Endothelial cell (in vitro differentiated cells): ENCODE results near the gene LILRB5. TPM values are rescaled to one million over a fixed set of nuclear protein-coding genes. Genes with fewer than 3 reads are reported as not detected.

Experiments used
- DNase-seq: peaks from one replicate; pipeline ENCODE4 v3.0.0; 2021; ENCODE audit warnings: low spot score
- H3K27ac Mint-ChIP-seq: one replicate; pipeline ENCODE4 v1.8.0; 2021; ENCODE audit warnings: mixed read lengths, inconsistent platforms; ENCODE audit not compliant: unreplicated experiment
- H3K27me3 Mint-ChIP-seq: one replicate; pipeline ENCODE4 v1.8.0; 2021; ENCODE audit warnings: mild to moderate bottlenecking, moderate library complexity, mixed read lengths, inconsistent platforms; ENCODE audit not compliant: unreplicated experiment
- H3K36me3 Mint-ChIP-seq: one replicate; pipeline ENCODE4 v1.8.0; 2021; ENCODE audit warnings: mild to moderate bottlenecking, low read depth, mixed read lengths, inconsistent platforms; ENCODE audit not compliant: unreplicated experiment
- H3K4me1 Mint-ChIP-seq: one replicate; pipeline ENCODE4 v1.8.0; 2021; ENCODE audit warnings: mild to moderate bottlenecking, mixed read lengths, inconsistent platforms; ENCODE audit not compliant: unreplicated experiment
- H3K4me3 Mint-ChIP-seq: one replicate; pipeline ENCODE4 v1.8.0; 2021; ENCODE audit warnings: mild to moderate bottlenecking, mixed read lengths, inconsistent platforms; ENCODE audit not compliant: unreplicated experiment
- H3K9me3 Mint-ChIP-seq: one replicate; pipeline ENCODE4 v1.8.0; 2021; ENCODE audit warnings: mixed read lengths, inconsistent platforms; ENCODE audit not compliant: unreplicated experiment
- total RNA-seq: library from RNA; stranded (reverse); fragmentation: NEBNext Ultra II Directional; extraction: Animal tissue kit (Norgen Biotek cat#: 25700); gene quantifications from one replicate; pipeline ENCODE4 v1.2.1, GENCODE V29; 2021; ENCODE audit not compliant: unreplicated experiment
- TF ChIP-seq, protein P1 (sequence below): fragments of 200-600 bp; sonication (generic); IDR thresholded peaks from one replicate; pipeline ENCODE4 v1.5.0; 2021; ENCODE audit warnings: antibody characterized with exemption; ENCODE audit not compliant: unreplicated experiment

Gene LILRB5
- total RNA-seq, 1 donor from 2014 or later: not detected

DNA sequence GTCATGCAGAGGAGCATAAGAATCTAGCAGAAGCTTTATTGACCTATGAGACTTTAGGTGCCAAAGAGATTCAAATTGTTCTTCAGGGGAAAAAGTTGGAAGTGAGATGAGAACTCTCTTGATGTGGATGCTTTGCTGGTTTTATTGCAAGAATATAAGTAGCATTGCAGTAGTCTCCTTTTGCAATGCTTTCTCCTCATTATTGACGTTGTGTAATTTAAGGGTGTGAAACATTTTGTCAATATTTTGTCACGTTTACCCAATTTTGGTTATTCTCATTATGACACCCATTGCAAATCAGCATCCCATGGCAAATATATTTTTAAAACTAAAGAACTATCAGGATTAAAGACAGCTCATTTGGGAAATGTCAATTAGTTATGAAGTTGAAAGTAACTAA lies 11.9 kb upstream of the LILRB5 start:
- H3K4me3 Mint-ChIP-seq: no peak overlapping the region
- DNase-seq: no peak
- TF ChIP-seq, protein P1, sequence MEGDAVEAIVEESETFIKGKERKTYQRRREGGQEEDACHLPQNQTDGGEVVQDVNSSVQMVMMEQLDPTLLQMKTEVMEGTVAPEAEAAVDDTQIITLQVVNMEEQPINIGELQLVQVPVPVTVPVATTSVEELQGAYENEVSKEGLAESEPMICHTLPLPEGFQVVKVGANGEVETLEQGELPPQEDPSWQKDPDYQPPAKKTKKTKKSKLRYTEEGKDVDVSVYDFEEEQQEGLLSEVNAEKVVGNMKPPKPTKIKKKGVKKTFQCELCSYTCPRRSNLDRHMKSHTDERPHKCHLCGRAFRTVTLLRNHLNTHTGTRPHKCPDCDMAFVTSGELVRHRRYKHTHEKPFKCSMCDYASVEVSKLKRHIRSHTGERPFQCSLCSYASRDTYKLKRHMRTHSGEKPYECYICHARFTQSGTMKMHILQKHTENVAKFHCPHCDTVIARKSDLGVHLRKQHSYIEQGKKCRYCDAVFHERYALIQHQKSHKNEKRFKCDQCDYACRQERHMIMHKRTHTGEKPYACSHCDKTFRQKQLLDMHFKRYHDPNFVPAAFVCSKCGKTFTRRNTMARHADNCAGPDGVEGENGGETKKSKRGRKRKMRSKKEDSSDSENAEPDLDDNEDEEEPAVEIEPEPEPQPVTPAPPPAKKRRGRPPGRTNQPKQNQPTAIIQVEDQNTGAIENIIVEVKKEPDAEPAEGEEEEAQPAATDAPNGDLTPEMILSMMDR: no peak
- peaks cover 3% of the 10 kb centered on the region for H3K27me3 Mint-ChIP-seq
- no peaks in the 10 kb centered on the region for H3K9me3 Mint-ChIP-seq
- no peaks in the 10 kb centered on the region for H3K4me1 Mint-ChIP-seq
- no peaks in the 10 kb centered on the region for H3K36me3 Mint-ChIP-seq
- H3K27ac Mint-ChIP-seq: no peak overlapping the region

- no peaks in the 10 kb centered on the region for H3K9me3 Mint-ChIP-seq
- TF ChIP-seq, protein P1: peak; percentile 91
- no peak overlapping the region for H3K4me3 Mint-ChIP-seq
- H3K36me3 Mint-ChIP-seq: no peaks in the 10 kb centered on the region
- H3K27me3 Mint-ChIP-seq: peaks cover 3% of the 10 kb centered on the region
- H3K27ac Mint-ChIP-seq: no peak overlapping the region
- H3K4me1 Mint-ChIP-seq: no peaks in the 10 kb centered on the region
- peak; percentile 88 for DNase-seq
These were observed 9.1 kb upstream of the LILRB5 start for GRCh38 chr19:54266133-54266532.

DNA sequence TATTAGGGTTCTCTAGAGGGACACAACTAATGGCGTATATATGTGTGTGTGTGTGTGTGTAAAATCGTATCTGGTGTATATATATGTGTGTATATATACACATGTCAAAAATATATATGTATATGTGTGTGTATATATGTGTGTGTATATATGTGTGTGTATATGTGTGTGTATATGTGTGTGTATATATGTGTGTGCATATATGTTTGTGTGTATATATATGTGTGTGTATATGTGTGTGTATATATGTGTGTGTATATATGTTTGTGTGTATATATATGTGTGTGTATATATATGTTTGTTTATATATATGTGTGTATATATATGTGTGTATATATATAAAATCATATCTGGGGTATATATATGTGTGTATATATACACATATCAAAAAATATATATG lies 5.4 kb upstream of the LILRB5 start:
- no peak for DNase-seq
- TF ChIP-seq, protein P1: no peak

GRCh38 chr19:54262066-54262465 lies 5.0 kb upstream of the LILRB5 start:
- no peaks in the 10 kb centered on the region for H3K36me3 Mint-ChIP-seq
- TF ChIP-seq, protein P1: no peak
- H3K4me3 Mint-ChIP-seq: no peak overlapping the region
- H3K27me3 Mint-ChIP-seq: no peaks in the 10 kb centered on the region
- DNase-seq: no peak
- no peaks in the 10 kb centered on the region for H3K4me1 Mint-ChIP-seq
- H3K9me3 Mint-ChIP-seq: no peaks in the 10 kb centered on the region
- H3K27ac Mint-ChIP-seq: no peak overlapping the region

More for the DNA sequence above, 5.4 kb upstream of the LILRB5 start:
- Mint-ChIP-seq H3K27ac (no peak overlapping the region), H3K27me3 (no peaks in the 10 kb centered on the region), H3K4me1 (no peaks in the 10 kb centered on the region), H3K4me3 (no peak overlapping the region), H3K36me3 (no peaks in the 10 kb centered on the region), H3K9me3 (no peaks in the 10 kb centered on the region)

GRCh38 chr19:54256250-54257115 lies 590 bp downstream of the LILRB5 start:
- DNase-seq: no peak
- TF ChIP-seq, protein P1: no peak
- no peaks in the 10 kb centered on the region for H3K9me3 Mint-ChIP-seq
- H3K27me3 Mint-ChIP-seq: peaks cover 2% of the 10 kb centered on the region
- H3K4me3 Mint-ChIP-seq: no peak overlapping the region
- peaks cover 4% of the 10 kb centered on the region for H3K4me1 Mint-ChIP-seq
- H3K27ac Mint-ChIP-seq: no peak overlapping the region
- no peaks in the 10 kb centered on the region for H3K36me3 Mint-ChIP-seq
